Calu3 (cell line): ENCODE results near the gene SLAMF1. TPM values are rescaled to one million over a fixed set of nuclear protein-coding genes. Genes with fewer than 3 reads are reported as not detected.

ENCODE experiments used
- BruUV-seq: library from RNA; stranded (reverse); fragments of 400-500 nt; replicated peaks from 2 replicates; lab custom pipeline; 2021; lab: Mats Ljungman, UMichigan
- CTCF ChIA-PET: fragments of 300-600 bp; sonication (Branson Sonifier 250); formaldehyde crosslinking; loops from one replicate; lab custom pipeline; 2022; ENCODE audit warnings: antibody characterized with exemption; lab: Charles Lee
- DNase-seq: peaks from one replicate; pipeline ENCODE4 v3.0.0; 2022
- H3K27ac Mint-ChIP-seq: one replicate; pipeline ENCODE4 v1.8.0; 2022; ENCODE audit warnings: mixed read lengths; ENCODE audit not compliant: unreplicated experiment
- H3K27me3 Mint-ChIP-seq: one replicate; pipeline ENCODE4 v1.8.0; 2022; ENCODE audit warnings: mixed read lengths; ENCODE audit not compliant: unreplicated experiment
- H3K36me3 Mint-ChIP-seq: one replicate; pipeline ENCODE4 v1.8.0; 2022; ENCODE audit warnings: mild to moderate bottlenecking, moderate library complexity, mixed read lengths; ENCODE audit not compliant: insufficient read depth, unreplicated experiment
- H3K4me1 Mint-ChIP-seq: one replicate; pipeline ENCODE4 v1.8.0; 2022; ENCODE audit warnings: mild to moderate bottlenecking, low read depth, mixed read lengths; ENCODE audit not compliant: unreplicated experiment
- H3K4me3 Mint-ChIP-seq: one replicate; pipeline ENCODE4 v1.8.0; 2022; ENCODE audit warnings: mild to moderate bottlenecking, low read depth, moderate library complexity, mixed read lengths; ENCODE audit not compliant: unreplicated experiment
- H3K9me3 Mint-ChIP-seq: one replicate; pipeline ENCODE4 v1.8.0; 2022; ENCODE audit warnings: low read depth, mixed read lengths; ENCODE audit not compliant: unreplicated experiment
- CTCF ChIP-seq: fragments of 200-600 bp; IDR thresholded peaks from one replicate; pipeline ENCODE4 v1.8.0; 2022; ENCODE audit warnings: antibody characterized with exemption; ENCODE audit not compliant: unreplicated experiment
- intact Hi-C: fragments of 100-400 bp; cut with micrococcal nuclease; formaldehyde crosslinking; loops from one replicate; pipeline ENCODE4 v1.10.0; 2022; ENCODE audit not compliant: unreplicated experiment
- total RNA-seq: library from RNA; stranded (reverse); gene quantifications from 2 replicates; pipeline ENCODE4 v1.2.3, GENCODE V29; 2022

The SLAMF1 gene
- total RNA-seq, 1 experiment from 2014 or later = not detected

DNA sequence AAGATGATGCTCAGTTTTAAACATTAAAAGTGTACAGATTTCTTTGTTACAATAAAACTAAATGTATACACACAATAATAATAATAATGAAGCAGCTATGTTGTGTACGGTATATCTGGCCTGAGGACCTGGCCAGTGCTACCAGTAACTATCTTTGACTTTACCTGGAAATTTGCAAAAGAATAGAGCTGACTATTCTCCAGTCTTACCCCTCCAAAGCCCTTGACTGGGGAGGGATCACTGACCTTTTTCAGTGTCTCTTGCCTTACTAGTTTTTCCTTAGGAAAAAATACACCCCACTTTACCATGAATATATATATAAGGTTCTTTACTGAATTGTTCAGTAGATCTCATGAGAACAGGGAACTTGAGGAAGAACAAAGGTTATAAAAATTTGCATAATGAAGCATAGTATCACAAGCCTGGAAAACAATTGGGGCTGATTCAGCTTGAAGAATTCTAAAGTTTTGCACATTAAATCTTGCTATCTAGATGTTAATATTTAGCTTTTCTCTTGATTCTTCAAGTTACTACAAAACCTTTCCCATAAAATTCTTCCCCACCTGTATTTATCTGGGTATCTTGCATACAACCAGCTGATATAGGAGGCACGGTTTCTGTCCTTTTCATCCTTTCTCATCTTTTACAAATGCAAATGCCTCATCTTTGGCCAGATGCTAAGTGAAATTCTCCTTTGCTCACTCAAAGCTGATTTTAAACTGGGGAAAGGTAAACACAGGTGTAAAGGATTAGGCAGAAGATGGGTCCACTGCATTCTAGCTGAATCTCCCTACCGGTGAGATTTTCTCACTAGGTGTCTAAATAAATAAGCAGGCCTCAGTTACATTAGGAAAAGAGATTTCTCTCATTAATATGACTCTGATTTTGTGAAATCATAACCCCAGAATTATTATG lies 25.0 kb upstream of the SLAMF1 start:
- H3K4me1 Mint-ChIP-seq = no peaks in the 10 kb centered on the region
- H3K4me3 Mint-ChIP-seq = no peak overlapping the region
- intact Hi-C loops = no loop called here
- BruUV-seq = no TSS peak
- H3K36me3 Mint-ChIP-seq = no peaks in the 10 kb centered on the region
- no peak for TF ChIP-seq CTCF
- H3K27ac Mint-ChIP-seq = no peak overlapping the region
- peaks cover 17% of the 10 kb centered on the region for H3K27me3 Mint-ChIP-seq
- CTCF ChIA-PET = interaction anchor here (1.3 kb wide), 1 partner anchor 12 kb away, joined by 3 read pairs; no protein-coding TSS in a partner anchor
- DNase-seq = no peak
- H3K9me3 Mint-ChIP-seq = no peaks in the 10 kb centered on the region

- intact Hi-C loops = no loop called here
- BruUV-seq = no TSS peak
- no peak for TF ChIP-seq CTCF
- Mint-ChIP-seq H3K27ac (no peak overlapping the region), H3K27me3 (peaks cover 20% of the 10 kb centered on the region), H3K4me1 (no peaks in the 10 kb centered on the region), H3K4me3 (no peak overlapping the region), H3K36me3 (no peaks in the 10 kb centered on the region), H3K9me3 (no peaks in the 10 kb centered on the region)
- CTCF ChIA-PET = no interaction called here
- DNase-seq = no peak
Measured at GRCh38 chr1:160670701-160671100, 23.9 kb upstream of the SLAMF1 start.

GRCh38 chr1:160669802-160670201 lies 23.0 kb upstream of the SLAMF1 start:
- Mint-ChIP-seq H3K27ac (no peak overlapping the region), H3K4me3 (no peak overlapping the region), H3K36me3 (no peaks in the 10 kb centered on the region), H3K27me3 (peaks cover 29% of the 10 kb centered on the region), H3K9me3 (no peaks in the 10 kb centered on the region), H3K4me1 (no peaks in the 10 kb centered on the region)
- no peak for DNase-seq
- CTCF ChIA-PET = interaction anchor here (0.7 kb wide), 1 partner anchor 321 kb away, joined by 3 read pairs; no protein-coding TSS in a partner anchor
- intact Hi-C loops = no loop called here
- BruUV-seq = no TSS peak
- TF ChIP-seq CTCF = no peak

DNA sequence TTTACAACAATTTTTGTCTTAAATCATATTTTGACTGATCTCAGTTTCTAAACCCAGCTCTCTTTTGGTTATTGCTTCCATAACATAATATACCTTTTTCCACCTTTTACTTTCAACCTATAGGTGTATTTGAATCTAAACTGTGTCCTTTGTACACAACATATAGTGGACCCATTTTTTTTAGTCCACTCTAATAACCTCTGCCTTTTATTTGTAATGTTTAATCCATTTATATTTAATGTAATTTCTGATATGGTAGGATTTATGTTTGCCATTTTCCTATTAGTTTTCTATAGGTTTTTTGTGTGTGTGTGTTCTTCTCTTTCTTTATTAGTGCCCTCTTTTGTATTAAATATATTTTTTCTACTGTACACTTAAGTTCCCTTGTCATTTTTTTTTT lies 22.4 kb upstream of the SLAMF1 start:
- BruUV-seq = no TSS peak
- CTCF ChIA-PET = no interaction called here
- TF ChIP-seq CTCF = no peak
- DNase-seq = no peak
- intact Hi-C loops = no loop called here
- H3K4me1 Mint-ChIP-seq = no peaks in the 10 kb centered on the region
- no peaks in the 10 kb centered on the region for H3K36me3 Mint-ChIP-seq
- no peak overlapping the region for H3K27ac Mint-ChIP-seq
- peaks cover 35% of the 10 kb centered on the region for H3K27me3 Mint-ChIP-seq
- H3K4me3 Mint-ChIP-seq = no peak overlapping the region
- H3K9me3 Mint-ChIP-seq = no peaks in the 10 kb centered on the region
